ENCODE data around the gene EMP1.
A peak's percentile ranks its signal among the peaks of the same experiment; 100 is the strongest.

Gene EMP1

GRCh38 chr12:13198241-13198640 lies 1.7 kb downstream of the EMP1 start:
- DNase-seq: no peak

GRCh38 chr12:13198876-13199275 lies 2.4 kb downstream of the EMP1 start:
- DNase-seq: no peak

- DNase-seq: no peak
Observed at GRCh38 chr12:13199592-13199991, 3.1 kb downstream of the EMP1 start.

DNA sequence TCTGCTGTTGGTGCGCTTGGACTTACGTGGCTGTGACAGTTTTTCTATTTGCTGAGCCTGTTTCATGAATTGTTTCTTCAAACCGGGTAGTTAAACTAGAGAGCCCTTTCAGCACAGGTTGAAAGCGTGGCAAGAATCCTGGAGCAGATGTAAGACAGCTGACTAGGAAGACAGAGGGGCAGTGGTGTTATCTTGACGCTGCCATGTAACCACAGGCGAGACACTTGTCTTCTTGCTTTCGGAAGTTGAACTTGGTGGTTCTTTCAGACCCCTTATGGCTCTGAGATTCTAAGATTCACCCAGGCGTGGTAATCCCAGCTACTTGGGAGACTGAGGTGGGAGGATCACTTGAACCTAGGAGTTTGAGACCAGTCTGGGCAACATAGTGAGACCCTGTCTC lies 4.3 kb downstream of the EMP1 start:
- DNase-seq: no peak

GRCh38 chr12:13203034-13203922 lies 6.8 kb downstream of the EMP1 start:
- DNase-seq: no peak

- no peak for DNase-seq
Observed at GRCh38 chr12:13204428-13204827, 7.9 kb downstream of the EMP1 start.

DNA sequence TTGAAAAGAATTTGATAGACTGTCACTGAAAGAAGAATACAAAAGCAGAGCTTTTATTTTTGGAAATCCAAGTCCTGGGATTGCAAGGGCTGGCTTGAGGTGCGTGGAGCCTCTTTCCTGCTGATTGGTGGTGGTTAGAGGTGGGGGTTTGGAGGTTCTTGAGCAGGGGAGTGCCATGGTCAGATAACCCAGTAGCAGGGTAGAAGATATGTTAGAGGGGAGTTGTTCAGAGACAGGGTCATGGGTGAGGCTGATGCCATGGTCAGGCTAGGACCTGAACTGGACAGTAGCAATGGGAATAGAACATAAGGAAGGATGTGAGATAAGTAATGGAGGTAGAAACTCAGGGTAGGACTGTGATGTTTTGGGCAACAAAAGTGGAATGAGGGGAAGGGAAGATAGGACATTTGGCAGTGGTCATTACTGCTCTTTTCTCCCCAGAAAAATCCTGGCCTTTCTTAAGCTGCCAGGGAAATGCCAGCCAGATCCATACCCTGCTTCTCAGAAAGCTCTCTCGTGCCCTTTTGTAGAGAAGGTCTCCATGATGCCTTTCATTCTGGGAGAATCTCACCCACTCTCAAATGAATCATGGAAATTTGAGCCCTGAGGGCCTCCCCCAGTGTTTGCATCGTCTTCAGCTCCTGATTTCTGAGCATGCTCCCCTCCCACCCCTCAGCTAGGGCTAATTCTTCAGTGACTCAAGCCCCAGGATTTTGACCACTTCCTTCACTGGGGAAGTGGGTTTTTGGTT lies 9.5 kb downstream of the EMP1 start:
- peak; percentile 4 to 10 for DNase-seq

- DNase-seq: no peak
Observed at GRCh38 chr12:13206560-13206897, 10.0 kb downstream of the EMP1 start.

DNA sequence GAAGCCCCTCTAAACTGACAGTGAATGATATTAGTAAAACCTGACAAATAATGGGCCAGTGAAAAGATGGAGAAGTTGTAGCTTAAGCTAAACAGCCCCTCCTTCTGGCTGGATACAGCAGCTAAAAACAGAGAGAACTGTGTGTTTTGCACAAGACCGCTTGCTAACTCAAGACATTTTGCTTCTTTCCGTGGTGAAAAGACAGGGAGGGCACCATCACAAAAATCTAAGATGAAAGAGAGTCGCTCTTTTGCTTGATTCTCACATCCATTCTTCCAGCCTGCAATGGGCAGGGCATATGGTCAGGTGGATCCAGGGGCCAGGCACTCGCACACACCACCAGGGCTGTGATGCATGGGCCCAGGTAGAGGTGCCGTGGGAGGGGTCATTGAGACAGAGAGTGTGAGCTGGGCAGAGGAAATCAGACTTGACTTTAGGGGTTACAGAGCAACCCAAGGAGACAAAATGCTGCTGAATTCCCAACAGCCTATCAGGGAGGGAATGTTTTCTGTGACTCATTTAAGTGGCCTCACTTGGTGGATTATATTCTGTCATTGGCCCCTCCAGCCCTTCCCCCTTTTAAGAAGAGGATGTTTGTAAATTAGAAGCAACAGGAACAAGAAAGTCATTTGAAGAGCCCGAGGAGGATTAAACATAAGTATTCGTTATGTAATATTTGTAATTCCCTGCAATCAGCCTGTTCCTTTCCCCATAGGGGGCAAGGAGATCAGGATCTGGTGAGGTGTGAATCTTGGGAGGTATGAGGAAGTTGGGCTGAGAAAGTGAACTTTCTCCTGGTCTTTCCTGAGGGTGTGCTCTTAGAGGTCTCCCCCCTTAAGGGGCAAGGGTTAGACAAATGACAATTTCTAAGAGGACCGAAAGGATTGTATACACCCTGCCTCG lies 12.3 kb downstream of the EMP1 start:
- DNase-seq: no peak

DNA sequence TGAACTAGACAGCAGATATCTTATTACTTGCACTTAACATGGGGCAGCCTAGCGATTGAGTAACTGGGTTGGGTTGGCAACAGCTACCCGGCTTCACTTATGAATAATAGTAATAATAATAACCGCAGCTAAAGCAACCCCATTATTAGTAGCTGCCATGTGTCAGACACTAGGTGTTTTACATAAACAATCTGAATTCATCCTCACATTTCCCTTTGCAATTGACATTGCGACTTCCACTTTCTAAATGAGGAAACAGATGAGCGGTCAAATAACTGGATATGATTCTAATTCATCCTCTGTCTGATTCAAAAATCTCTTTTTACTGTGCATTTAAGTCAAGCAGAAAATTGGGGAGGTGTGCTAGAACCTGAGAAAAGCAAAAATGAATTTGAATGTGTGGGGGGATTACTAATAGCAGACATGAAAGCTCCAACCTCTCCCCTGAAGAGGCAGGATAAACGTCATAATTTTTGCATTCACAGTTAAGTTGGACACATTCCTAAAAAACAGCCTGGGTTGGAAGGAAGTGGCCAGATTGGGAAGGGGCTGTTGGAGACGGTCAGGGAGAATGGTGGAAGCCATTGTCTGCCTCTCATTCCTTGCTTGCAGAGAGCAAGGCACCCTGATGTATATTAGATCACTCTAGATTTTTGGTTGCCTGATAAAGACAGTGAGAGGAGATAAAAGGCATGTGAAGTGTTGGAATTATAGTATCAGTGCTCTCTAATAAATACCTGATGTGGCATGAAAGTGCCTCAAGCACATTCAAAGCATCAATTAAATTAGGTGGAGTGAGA lies 13.1 kb downstream of the EMP1 start:
- no peak for DNase-seq

DNA sequence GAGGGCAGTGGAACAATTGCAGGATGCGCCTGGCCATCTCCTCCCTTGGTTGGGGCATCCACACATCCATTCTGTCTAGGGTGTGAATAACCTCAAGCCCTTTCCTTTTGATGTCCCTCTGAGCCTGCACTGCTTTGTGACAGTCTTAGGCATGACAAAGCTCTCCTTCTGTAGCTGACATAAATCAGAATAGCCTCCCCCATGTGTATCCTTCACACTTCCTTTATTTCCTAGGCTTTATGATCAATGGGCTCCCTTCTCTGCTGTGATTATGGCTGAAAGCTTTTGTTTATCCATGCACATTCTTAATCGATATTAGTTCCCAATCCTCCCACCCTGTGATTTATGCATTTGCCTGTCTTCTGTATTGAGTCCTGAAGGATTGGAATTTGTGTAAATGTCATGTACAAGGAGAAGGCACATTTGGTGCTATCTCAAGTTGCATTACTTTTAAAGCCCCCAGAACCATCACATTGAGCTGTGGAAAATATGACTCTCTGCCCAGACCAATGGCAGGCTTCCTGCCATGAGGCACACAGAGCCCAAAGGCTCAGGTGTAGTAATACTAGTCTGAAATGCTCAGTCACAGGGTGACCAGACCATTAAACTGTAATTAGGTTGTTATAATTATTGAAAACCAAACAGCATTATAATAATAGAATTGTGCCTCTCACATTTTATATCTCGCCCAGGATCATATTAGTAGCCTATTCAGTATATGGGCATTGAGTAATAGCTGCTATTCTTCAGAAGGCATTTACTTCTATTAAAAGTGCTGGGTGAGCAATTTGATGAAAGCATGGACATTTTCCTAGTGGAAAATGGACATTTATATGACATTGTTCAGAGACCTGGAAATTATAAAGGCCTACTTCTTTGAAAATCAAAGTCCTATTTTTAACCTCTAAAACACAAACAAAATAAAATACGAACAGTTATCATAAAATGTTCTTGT lies 14.0 kb downstream of the EMP1 start:
- DNase-seq: no peak

GRCh38 chr12:13211191-13211858 lies 14.8 kb downstream of the EMP1 start:
- DNase-seq: no peak

DNA sequence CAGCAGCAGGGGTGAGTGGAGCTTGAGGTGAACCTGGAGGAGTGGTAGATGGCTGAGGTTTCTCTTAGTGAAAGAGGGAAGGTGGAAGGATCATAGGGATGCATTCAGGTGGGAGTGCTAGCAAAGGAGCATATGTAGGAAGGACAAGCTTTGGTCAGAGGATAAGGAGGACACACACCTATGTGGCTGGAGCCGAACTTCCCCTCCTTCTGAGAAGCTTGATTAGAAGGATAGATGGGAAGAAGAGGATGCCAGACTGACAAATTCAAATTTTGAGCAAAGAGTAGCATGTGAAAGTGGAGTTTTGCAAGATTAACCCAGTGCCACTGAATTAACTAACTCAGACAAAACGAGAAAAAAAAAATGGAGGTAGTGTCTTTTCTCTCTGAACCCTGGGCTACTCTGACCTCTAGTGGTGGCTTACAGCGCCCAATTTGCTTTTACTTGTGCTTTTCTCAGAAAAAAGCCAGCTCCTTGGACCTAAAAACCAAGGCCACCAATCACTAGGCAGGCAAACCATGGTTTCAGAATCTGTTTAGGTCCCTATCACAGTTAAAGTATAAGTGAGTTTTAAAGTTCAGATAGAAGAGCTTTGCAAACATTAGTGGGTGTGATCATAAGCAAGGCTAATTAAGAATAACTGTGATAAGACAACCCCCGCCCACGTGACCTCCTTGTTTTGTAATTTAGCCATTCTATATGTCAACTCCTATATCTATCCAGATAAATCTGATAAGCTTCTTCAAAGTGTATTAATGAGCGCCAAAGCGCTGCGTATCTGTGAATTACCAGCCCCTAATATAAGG lies 15.5 kb downstream of the EMP1 start:
- peak; percentile 61 to 73 for DNase-seq

- no peak for DNase-seq
Observed at GRCh38 chr12:13215056-13215455, 18.5 kb downstream of the EMP1 start.

- no peak for DNase-seq
Observed at GRCh38 chr12:13218641-13219040, 22.1 kb downstream of the EMP1 start.

- DNase-seq: no peak
Observed at GRCh38 chr12:13219320-13219719, 22.8 kb downstream of the EMP1 start.

DNA sequence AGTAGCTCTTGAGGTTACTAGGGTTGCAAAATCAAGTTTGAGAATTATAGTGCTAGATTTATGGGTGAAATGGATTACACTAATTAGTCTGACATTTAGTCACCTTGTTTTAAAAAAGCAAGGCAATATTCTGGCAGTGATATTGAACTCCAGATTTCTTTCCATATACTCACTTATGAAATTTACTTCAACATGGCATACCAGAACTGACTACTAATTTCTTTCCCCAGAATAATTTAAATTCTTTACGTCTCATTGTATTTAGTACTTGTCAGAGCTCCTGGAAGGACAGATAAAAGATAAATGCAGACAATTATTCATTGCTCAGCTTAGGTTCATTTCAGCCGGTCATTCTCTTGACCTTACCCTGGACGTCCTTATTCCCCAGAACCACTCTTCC lies 24.3 kb downstream of the EMP1 start:
- DNase-seq: no peak

DNA sequence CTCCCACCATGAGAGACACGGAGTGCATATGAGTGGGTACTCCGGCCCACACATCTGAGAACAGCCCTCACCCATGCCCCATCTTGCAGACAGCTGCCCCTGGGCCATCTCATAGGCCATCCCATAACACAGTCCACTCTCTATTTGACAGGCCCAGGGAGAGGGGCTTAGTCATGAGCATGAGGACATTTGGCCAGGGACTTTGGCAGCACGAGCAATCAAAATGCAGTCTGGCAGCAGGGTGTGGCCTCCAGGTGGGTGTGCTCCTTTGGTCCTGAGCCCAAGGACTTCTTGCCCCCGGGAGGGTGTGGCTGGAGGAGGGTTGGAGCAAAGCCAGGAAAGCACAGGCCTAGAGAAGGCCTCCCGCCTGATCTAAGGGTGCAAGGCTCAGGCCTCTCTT lies 25.6 kb downstream of the EMP1 start:
- no peak for DNase-seq

- no peak for DNase-seq
Observed at GRCh38 chr12:13223179-13223804, 26.8 kb downstream of the EMP1 start.
